ENCODE measurements around the gene ABHD17C. TPM values are rescaled to one million over a fixed set of nuclear protein-coding genes. Genes with fewer than 3 reads are reported as not detected.
"Not testable (repeated sequence)": the region's sequence is repeated elsewhere in the genome, so short reads cannot be mapped to it uniquely, and the experiment has no call there.

Gene ABHD17C
- total RNA-seq: 1 to 10 TPM; 1.1 to 4.3 (median 2.1) TPM

GRCh38 chr15:80695099-80695910, at the start of gene ABHD17C:
ABHD17C (plus strand) TSS chr15:80695310; CDS start chr15:80695430, 120 bp downstream.
- DNase-seq (ENCODE audit: low spot score) (no peak), ATAC-seq (ENCODE audit: low FRiP score) (peak; percentile 87)
- TF ChIP-seq CTCF (IDR thresholded peaks at IDR 0.05): no peak

GRCh38 chr15:80645494-80646065, 49.5 kb upstream of the ABHD17C start:
- ATAC-seq (ENCODE audit: low FRiP score) (no peak), DNase-seq (ENCODE audit: low spot score) (no peak)
- TF ChIP-seq CTCF (IDR thresholded peaks at IDR 0.05): no peak

GRCh38 chr15:80647424-80647823, 47.7 kb upstream of the ABHD17C start:
- not testable (repeated sequence) for DNase-seq (ENCODE audit: low spot score); ATAC-seq (ENCODE audit: low FRiP score)

- TF ChIP-seq CTCF (IDR thresholded peaks at IDR 0.05): no peak
- DNase-seq (ENCODE audit: low spot score) (no peak), ATAC-seq (ENCODE audit: low FRiP score) (no peak)
Measured at GRCh38 chr15:80654299-80654698, 40.8 kb upstream of the ABHD17C start.

- ATAC-seq (ENCODE audit: low FRiP score) (no peak), DNase-seq (ENCODE audit: low spot score) (no peak)
- no peak for TF ChIP-seq CTCF (IDR thresholded peaks at IDR 0.05)
Measured at GRCh38 chr15:80659375-80659774, 35.7 kb upstream of the ABHD17C start.

GRCh38 chr15:80660119-80660518, 35.0 kb upstream of the ABHD17C start:
- ATAC-seq (ENCODE audit: low FRiP score) (no peak), DNase-seq (ENCODE audit: low spot score) (no peak)
- no peak for TF ChIP-seq CTCF (IDR thresholded peaks at IDR 0.05)

- ATAC-seq (ENCODE audit: low FRiP score): no peak
- TF ChIP-seq CTCF (IDR thresholded peaks at IDR 0.05): no peak
- DNase-seq (ENCODE audit: low spot score): no peak
Measured at GRCh38 chr15:80662129-80662528, 33.0 kb upstream of the ABHD17C start.
